ENCODE data around the gene PLEKHG7. TPM values are rescaled to one million over a fixed set of nuclear protein-coding genes. Genes with fewer than 3 reads are reported as not detected.

The PLEKHG7 gene
- total RNA-seq, 2 experiments from 2014 or later: not detected

DNA sequence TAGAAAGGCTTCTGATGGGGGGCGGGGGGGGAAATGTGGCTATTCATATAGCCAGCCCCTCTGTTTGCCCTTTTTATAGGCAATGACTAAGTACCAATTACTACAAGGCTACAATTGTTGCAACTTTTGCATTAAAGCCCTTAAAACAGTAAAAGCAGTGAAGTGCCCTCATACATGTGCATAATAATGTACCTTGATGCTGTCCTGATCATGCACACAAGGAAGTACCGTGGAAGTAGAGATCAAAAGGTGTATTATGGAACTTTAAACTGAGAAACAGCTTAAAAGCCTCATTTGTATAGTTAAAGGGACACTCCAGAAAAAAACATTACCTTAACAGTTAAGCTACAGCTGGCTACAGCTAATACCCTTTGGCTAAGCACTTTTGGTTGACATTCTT lies 111.8 kb downstream of the PLEKHG7 start:
- no peaks in the 10 kb centered on the region for H3K4me1 Mint-ChIP-seq (ENCODE audit: low read depth)
- POLR2A ChIA-PET: no interaction called here
- Histone ChIP-seq H3K36me3 (ENCODE audit: insufficient read depth, low read length) (peaks cover 28% of the 10 kb centered on the region), H3K27me3 (ENCODE audit: control insufficient read depth in 1 of 2, insufficient read depth in 2 of 2, low read length in 2 of 2) (no peaks in the 10 kb centered on the region), H3K9me3 (ENCODE audit: control insufficient read depth in 1 of 2, insufficient read depth in 1 of 2, low read length in 2 of 2) (no peaks in the 10 kb centered on the region), H3K4me1 (ENCODE audit: insufficient read depth, low read length) (no peaks in the 10 kb centered on the region), H3K27ac (ENCODE audit: low read depth in 1 of 2, low read length in 2 of 2) (no peak overlapping the region), H3K4me3 (ENCODE audit: low read length) (no peak overlapping the region)
- TF ChIP-seq CTCF (IDR thresholded peaks at IDR 0.05): no peak
- H3K4me3 Mint-ChIP-seq: no peak overlapping the region
- CTCF ChIA-PET: interaction anchor here (0.6 kb wide), 1 partner anchor 999 kb away, joined by 3 read pairs; no protein-coding TSS in a partner anchor
- no peak for ATAC-seq (ENCODE audit: poor library complexity)
- no peak for DNase-seq
- no peak overlapping the region for H3K27ac Mint-ChIP-seq
- no peaks in the 10 kb centered on the region for H3K27me3 Mint-ChIP-seq
- intact Hi-C loops (cut with DNase I, micrococcal nuclease): no loop called here
- H3K36me3 Mint-ChIP-seq (ENCODE audit: low read depth): peaks cover 76% of the 10 kb centered on the region
- no peaks in the 10 kb centered on the region for H3K9me3 Mint-ChIP-seq

DNA sequence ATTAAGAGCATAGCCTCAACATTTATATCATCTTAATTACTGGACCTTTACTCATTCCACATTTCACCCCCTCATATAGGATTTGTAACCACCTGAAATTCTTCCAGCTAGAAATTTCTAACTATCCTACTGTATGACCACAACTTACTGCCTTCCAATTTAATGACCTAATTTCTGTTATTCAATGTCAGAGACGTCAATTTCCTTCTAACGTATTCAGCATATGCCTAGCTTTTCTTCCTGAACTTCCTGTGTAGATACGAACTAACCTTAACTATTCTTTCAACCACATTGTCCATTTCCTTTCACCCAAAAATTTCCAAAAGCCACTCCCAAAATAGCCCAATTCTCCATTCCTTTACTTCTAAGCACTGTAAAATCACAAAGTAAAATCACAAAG lies 118.4 kb downstream of the PLEKHG7 start:
- H3K9me3 ChIP-seq (ENCODE audit: control insufficient read depth in 1 of 2, insufficient read depth in 1 of 2, low read length in 2 of 2): no peaks in the 10 kb centered on the region
- no peak overlapping the region for H3K27ac Mint-ChIP-seq
- no peak overlapping the region for H3K4me3 Mint-ChIP-seq
- H3K27me3 ChIP-seq (ENCODE audit: control insufficient read depth in 1 of 2, insufficient read depth in 2 of 2, low read length in 2 of 2): no peaks in the 10 kb centered on the region
- DNase-seq: no peak
- no peaks in the 10 kb centered on the region for H3K4me1 Mint-ChIP-seq (ENCODE audit: low read depth)
- H3K36me3 Mint-ChIP-seq (ENCODE audit: low read depth): peaks cover 20% of the 10 kb centered on the region
- no peak overlapping the region for H3K4me3 ChIP-seq (ENCODE audit: low read length)
- intact Hi-C loops (cut with DNase I, micrococcal nuclease): no loop called here
- no peak for TF ChIP-seq CTCF (IDR thresholded peaks at IDR 0.05)
- H3K27me3 Mint-ChIP-seq: no peaks in the 10 kb centered on the region
- no peaks in the 10 kb centered on the region for H3K9me3 Mint-ChIP-seq
- POLR2A ChIA-PET: interaction anchor here (0.6 kb wide), 1 partner anchor 601 kb away, joined by 3 read pairs; no protein-coding TSS in a partner anchor
- CTCF ChIA-PET: interaction anchor here (0.6 kb wide), 1 partner anchor 11 kb away, joined by 4 read pairs; no protein-coding TSS in a partner anchor
- H3K27ac ChIP-seq (ENCODE audit: low read depth in 1 of 2, low read length in 2 of 2): no peak overlapping the region
- peaks cover 26% of the 10 kb centered on the region for H3K36me3 ChIP-seq (ENCODE audit: insufficient read depth, low read length)
- ATAC-seq (ENCODE audit: poor library complexity): no peak
- no peaks in the 10 kb centered on the region for H3K4me1 ChIP-seq (ENCODE audit: insufficient read depth, low read length)

Other genes starting within 250 kb of the PLEKHG7 start
- 10 to 100 TPM; 10.5 to 11.1 TPM for gene EEA1, start 226.3 kb downstream of the PLEKHG7 start, total RNA-seq